Right renal cortex interstitium (tissue), 3 donors: ENCODE measurements around the gene SIK2. TPM values are rescaled to one million over a fixed set of nuclear protein-coding genes. Genes with fewer than 3 reads are reported as not detected.
A peak's percentile ranks its signal among the peaks of the same experiment; 100 is the strongest.

Source experiments
- DNase-seq, 3 donors: peaks; one replicate each; pipeline ENCODE4 v3.0.0-alpha.2; 2013; ENCODE audit warnings: low read depth in 3 of 3, low spot score in 2 of 3
- polyA plus RNA-seq, 3 donors: library from polyadenylated mRNA; unstranded; fragments of 120-200 nt; gene quantifications; one replicate each; pipeline ENCODE4 v1.2.1, GENCODE V29; 2013; ENCODE audit not compliant: insufficient read length in 3 of 3

SIK2 gene
- polyA plus RNA-seq, 3 donors = 19.8 to 20.9 (median 20.5) TPM

DNA sequence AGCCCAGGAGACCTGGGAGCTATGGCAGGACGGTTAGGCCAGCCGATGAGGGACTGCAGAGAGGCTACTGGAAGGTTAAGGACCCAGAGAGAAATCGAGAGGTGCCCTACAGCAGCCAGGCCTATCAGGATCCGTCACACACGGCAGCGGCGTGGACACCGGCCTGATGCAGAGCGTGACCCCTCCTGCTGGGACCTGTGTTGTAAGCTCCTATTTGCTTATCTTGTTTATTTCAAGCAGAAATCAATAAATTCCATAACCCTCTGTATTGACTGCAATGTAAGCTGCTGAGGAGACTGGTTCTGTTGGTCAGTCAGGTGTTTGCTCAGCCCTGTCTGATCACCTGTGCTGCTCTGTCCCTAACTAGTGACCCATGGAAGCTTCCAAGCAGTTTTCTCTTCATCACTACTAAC lies 124.1 kb downstream of the SIK2 start:
- no peak for DNase-seq

DNA sequence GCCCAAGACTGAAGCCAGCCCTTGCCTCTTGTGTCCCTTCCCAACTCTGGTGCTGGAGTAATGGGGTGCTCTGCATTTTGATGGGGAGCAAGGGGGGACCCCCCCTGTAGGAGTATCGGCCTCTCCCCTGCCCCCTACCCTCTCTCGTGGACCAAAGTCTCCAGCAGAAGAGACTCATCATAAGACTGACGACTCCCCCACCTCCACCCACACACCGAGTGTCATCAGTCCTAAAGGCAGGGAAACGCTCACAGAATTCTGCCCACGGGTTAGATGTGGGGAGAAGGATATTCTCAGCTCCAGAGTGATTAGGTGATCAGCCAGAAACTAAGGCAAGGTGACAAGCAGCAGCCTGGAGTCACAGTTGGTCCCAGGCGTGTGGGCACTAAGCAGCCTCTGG lies 125.2 kb downstream of the SIK2 start:
- no peak for DNase-seq

DNA sequence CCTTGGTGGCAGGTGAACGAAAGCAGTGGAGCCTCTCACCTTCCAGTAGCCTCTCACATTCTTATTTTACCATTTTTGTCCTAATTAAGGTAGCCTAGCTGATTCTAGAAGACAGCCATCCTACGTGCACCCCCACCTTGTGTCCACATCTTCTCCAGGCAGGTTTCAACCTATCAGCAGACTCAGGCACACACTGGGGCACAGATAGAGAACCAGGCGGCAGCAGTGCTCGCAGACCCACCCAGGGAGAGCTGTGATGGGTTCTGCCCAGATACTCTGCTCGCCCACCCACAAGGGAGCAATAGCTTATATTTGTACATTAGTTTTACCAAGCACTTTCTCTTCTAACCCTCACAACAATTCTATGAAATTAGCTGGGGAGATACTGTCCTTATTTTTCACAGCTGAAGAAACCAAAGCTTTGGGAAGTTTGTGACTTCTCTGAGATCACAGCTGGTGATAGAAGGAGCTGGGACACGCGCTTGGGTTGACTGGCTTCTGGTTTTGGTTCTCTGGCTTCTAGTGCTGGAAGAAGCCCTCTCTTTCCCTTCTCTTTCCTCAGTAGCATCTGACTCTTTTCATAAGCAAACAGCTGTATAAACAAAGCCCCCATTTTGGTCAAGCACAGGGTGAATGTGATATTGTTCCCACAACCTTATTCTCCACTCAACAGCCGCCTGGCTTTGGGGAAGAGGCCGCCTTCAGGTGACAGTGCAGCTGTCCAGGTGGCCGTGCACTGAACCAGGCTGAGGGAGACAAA lies 127.0 kb downstream of the SIK2 start:
- no peak for DNase-seq

DNA sequence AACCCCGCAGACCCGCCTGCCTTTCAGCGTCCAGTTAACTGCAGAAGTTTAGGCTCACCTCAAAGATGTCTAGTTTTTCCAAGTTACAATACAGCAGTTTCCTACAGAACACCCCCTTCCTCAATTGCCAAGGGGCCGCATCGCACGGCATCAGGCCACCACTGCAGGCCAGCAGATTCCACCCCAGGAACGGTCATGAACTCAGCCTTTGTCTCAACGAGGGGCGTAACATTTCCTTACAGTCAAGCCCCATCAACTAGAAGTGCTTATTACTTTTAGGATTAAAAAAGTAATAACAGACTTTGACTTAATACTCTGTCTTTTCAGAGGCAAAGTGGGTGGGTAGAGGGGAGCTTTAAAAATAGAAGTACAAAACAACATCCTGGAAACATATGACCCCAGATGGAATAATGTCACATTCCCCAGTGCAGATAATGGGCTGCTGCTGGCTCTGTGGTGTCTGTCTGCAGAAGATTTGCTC lies 127.6 kb downstream of the SIK2 start:
- DNase-seq = no peak

GRCh38 chr11:111730871-111731591 lies 128.8 kb downstream of the SIK2 start:
- DNase-seq = no peak

- DNase-seq = no peak
Observed at GRCh38 chr11:111731821-111732220, 129.6 kb downstream of the SIK2 start.

DNA sequence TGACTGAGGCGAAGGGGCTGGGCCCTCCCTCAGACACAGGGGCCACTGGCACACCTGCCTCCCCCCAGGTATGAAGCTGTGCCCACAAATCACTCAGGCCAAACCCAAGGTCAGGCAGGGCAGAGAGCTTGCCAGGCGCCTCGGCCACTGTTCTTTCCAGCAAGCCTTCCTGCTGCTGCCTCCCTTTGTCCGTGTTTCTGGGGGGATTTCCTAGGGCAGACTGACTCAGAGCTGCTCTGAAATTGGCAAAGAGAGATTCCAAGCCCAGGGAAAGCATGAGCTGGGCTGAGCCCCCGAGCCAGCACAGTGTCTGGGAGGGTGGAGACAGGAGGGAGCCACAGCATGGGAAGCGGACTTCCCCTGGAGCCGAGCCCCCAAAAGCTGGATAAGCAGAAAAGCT lies 130.8 kb downstream of the SIK2 start:
- DNase-seq = no peak

- DNase-seq = no peak
Observed at GRCh38 chr11:111733611-111734088, 131.4 kb downstream of the SIK2 start.

- no peak for DNase-seq
Observed at GRCh38 chr11:111734101-111734953, 132.1 kb downstream of the SIK2 start.

DNA sequence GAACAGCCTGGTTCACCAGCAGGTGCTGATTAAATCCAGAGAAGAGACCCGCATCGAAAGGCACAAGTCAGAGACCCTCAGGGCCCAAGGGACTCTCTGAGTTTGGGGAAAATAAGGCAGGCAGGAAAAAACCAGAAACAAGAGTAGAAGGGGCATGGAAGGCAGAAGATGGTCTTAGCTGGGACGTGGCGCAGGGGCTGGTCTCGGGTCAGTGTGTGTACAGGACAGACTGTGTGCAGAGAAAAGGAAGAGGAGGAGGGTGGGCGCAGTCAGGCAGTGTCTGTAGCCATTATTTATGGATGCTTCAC lies 132.7 kb downstream of the SIK2 start:
- DNase-seq = no peak

DNA sequence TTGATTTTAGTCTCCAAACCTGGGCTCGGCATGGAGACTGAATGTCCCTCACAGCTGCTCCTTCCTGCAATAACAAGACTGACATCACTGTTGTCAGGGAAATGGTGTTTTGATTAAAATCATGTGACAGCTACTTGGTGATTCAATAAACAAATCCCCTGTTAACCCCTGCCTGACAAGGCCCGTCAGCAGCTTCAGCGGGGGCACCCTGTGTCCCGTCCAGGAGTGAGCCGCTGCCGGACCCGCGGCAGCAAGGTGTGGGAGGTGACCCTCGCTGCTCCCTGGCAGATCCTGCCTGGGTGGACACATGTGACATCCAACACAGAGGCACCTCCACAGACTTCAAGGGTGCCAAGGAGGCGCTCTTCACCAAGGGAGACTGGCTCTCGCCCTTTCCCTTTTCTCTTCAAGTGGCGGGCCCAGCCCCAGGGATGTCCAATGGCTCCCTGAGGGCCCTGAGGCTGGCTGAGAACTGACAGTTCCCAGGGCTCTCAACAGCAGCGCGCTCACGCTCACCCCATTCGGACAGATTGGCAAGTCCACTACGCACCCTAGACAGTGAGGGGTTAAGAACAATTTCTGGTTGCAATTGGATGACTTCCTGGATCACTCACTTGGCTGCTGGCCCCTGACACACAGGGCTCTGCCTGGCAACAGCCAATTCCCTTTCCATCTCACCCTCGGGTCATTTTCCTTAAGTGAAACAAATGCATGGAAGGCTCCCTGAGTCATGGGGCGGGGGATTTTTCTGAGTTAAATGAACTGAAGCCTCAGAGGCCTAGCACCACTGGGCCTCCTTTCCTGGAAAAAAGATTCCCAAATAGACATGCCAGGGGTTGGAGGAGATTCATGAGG lies 133.2 kb downstream of the SIK2 start:
- peak; percentile 75 to 82 (median 81) for DNase-seq

DNA sequence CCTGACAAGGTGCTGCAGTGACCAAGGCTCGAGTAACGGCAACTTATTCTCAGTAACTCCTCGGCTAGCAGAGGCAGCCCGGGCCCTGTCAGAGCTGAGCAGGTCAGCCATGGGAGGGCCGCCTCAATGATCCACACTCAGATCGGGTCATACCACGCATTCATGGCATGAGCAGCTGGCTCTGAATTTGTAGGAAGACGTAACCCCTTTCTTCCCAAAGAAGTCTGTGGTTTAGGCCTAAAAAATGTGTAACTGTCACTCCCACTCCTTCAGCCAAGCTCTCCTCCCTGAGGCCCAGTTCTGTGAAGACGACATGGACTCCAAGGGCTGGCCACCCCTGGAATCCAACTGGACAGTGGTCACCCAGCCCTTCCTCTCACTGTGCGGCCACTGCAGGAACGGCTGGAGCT lies 133.9 kb downstream of the SIK2 start:
- no peak for DNase-seq

DNA sequence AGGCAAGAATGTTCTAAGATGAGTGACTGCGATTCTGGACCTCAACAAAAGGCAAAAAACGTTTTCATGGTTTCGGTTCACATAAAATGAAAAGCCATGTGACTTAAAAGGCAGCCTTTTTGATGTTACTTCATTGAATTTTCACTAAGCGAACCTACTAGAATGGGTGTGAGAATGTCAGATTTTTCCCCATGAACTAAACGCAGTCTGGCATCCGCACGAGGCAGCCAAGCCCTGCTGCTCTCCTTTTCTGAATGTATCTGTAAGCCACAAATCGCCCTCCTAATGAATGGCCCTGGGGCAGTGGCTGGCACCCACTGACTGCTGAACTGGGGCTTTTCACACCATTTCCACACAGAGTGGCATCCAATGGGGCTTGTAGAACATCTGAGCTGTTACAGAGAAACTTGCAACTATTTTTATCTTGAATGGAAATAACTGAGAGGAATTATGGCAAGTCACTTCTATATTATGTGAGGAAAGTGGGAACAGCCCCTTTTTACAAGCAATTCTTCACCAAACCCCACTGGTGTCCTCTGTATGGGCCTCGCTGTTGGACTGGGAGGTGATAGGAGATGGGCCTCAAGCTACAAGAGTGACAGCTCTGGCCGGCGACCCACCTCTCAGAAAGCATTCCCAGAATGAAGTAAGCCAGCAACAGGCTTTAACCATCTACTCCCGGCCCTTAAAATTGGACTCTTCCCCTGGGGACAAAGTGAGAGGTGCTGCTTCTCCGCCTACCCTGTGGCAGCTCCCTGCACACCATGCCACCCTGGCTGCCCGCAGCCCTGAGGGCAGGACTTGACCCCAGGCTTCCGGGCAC lies 134.6 kb downstream of the SIK2 start:
- DNase-seq = no peak

DNA sequence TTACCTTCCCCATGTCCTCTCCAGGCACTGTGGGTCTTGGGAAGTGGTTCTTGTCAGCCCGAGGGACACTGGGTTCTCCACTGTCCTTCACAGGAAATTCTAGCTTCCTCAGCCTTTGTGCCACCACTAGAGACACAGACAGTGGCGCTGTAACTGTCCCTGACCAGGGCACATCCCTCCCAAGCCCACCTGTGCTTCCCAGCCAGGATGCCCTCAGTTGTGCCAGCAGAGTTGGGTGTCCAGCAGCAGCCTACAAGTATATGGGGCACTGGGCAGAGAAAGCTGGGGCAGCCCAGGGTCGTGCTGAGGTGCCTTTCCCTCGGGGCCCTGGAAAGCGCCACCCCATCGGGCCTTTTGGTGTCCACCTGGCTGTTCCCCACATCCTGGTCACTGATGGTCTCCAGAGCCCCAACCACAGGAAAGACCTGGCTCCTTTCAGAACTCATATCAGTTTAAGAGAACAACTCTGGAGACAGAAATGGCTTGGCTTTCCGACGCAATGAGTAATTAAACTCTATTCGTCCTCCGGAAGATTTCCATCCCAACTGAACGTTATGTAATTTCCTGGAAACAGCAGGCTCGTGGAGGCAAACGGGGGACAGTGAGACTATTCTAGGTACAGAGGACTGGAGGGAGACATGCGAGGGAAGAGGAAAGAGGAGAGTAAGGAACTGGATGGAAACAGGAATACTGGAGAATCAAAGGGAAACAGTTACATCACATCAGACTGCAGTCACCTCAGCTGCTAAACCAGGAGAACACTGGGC lies 135.4 kb downstream of the SIK2 start:
- DNase-seq = no peak

DNA sequence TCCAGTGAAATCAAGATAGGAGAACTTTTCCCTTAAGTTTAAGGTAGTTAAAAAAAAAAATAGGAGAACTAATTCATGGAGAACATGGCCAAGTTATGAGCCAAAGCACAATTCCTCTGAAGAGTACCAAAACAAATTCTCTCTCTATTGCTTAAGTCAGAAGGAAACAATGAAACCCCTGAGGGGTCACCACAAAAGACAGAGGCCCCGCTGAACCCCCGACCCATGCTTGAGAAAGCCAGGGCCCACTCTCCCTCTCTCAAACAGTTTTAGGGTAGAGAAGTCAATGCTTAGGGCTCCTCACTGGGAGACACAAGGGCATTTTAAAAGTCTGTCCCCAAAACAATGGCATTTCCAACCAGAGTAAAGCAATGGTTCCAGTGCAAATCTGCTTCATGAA lies 137.1 kb downstream of the SIK2 start:
- DNase-seq = no peak

DNA sequence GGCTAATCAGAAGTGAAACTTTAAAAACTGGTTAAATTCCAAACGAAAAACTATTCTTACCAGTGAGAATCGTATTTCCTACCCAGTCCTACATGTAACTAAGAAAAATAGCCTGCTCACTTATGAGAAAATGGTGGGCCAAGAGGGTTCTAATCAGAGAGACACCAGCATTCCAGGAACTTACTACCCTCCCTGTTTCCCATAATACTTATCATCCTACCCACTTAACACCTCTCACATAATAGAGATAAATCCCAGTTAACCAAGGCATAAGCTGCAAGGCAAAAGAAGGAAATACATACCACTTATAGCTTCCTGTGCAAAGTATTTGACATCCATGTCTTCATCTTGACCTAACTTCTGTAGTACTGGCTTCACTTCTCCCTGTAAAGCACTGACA lies 139.5 kb downstream of the SIK2 start:
- no peak for DNase-seq

GRCh38 chr11:111743700-111744099 lies 141.5 kb downstream of the SIK2 start:
- DNase-seq = no peak

DNA sequence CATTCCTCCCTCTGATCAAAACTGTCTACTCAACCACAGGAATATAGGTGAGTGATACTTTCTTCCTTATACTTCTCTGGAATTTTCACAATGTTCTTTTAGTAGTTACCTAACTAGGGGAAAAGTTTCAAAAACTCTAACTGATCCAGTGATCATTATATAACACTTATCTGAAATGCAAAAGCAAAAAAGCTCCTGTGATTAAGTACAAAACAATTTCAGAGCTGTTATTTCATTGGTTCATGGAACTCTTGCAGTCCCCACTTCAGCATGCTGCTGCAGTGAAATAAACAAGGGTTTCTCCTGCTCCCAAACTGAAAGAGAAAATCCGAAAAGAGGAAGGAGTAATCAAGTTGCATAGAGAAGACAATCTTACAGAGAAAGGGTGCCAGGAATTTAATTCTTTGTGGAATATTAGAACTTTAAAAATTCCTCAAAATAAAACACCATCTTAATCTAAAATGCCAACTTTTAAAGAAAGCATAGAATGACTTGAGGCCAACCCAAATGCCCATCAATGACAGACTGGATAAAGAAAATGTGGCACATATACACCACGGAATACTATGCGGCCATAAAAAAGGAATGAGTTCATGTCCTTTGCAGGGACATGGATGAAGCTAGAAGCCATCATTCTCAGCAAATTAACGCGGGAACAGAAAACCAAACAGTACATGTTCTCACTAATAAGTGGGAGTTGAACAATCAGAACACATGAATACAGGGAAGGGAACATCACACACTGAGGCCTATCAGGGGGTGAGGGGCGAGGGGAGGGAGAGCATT lies 143.7 kb downstream of the SIK2 start:
- DNase-seq = no peak
